AG09319 (cell line): ENCODE measurements around the gene BAHCC1.

ENCODE experiments used
- DNase-seq: peaks from one replicate; pipeline ENCODE4 v3.0.0-alpha.2; 2010; ENCODE audit warnings: low read depth; ENCODE audit errors: extremely low read depth
- CTCF ChIP-seq: IDR thresholded peaks from 2 replicates; pipeline ENCODE4 v1.5.1; 2011; ENCODE audit warnings: low read depth, mild to moderate bottlenecking, inconsistent platforms, low read length, moderate library complexity

BAHCC1 gene

GRCh38 chr17:81380131-81380530 lies 15.1 kb upstream of the BAHCC1 start:
- TF ChIP-seq CTCF: no peak
- no peak for DNase-seq

- TF ChIP-seq CTCF: no peak
- DNase-seq: no peak
Observed at GRCh38 chr17:81380666-81381518, 14.4 kb upstream of the BAHCC1 start.

- TF ChIP-seq CTCF: no peak
- DNase-seq: no peak
Observed at GRCh38 chr17:81381632-81382577, 13.4 kb upstream of the BAHCC1 start.

DNA sequence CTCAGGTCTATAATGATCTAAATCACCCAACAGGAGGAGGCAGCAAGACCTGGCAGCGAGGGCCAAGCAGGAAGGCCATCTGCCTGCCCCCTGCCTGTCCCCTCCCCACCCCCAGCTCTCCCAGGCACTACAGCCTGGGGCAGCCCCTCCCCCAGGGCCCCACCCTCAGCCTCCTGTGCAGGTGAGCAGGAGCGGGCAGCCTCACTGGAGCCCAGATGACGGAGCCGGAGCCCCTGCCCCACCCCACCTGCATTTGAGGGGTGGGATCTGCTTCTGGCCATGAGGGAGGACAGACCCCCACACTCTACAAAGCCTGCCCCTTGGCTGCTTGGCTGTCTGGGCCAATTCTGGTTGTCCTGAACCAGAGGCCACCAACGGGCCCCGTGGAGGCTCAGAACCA lies 12.4 kb upstream of the BAHCC1 start:
- DNase-seq: no peak
- TF ChIP-seq CTCF: no peak

GRCh38 chr17:81383504-81384421 lies 11.5 kb upstream of the BAHCC1 start:
- no peak for DNase-seq
- no peak for TF ChIP-seq CTCF

- no peak for TF ChIP-seq CTCF
- DNase-seq: no peak
Observed at GRCh38 chr17:81384929-81385319, 10.3 kb upstream of the BAHCC1 start.
